GM21576 (cell line): ENCODE measurements around the gene HOXA2.

ENCODE experiments used
- ATAC-seq: cut with Tn5 transposase; IDR thresholded peaks from one replicate; pipeline ENCODE4 v1.9.1; 2021; ENCODE audit warnings: mild to moderate bottlenecking, moderate library complexity; ENCODE audit not compliant: unreplicated experiment

Gene HOXA2

DNA sequence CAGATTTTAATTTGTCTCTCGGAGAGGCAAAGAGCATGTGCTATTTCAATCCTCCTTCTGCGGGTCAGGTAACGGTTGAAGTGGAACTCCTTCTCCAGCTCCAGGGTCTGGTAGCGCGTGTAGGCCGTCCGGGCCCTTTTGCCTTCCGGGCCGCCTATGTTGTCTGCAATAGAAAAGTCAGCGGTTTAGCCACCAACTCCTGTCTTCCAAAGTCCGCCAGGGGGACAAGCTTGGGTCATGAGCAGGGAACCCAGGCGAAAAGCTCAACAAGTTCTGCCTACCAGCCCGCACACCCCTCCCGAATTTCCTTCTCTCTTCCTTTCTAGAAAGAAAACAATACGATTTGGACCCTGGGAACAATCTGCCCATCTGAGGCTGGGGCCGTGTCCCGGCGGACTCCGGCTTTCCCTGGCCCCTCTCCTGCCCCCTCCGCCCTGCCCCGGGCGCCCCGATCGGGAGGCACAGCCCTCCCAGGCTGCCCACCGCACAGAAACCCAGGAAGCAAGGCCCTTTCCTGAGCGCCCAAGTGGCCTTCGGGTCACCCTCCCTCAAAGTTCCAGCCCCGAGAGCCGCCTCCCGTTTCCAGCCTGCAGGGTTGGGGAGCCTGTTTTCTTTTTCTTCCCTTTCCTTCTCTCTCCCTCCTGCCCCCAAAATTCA, 39.6 kb upstream of the HOXA2 start:
- ATAC-seq, result no peak

DNA sequence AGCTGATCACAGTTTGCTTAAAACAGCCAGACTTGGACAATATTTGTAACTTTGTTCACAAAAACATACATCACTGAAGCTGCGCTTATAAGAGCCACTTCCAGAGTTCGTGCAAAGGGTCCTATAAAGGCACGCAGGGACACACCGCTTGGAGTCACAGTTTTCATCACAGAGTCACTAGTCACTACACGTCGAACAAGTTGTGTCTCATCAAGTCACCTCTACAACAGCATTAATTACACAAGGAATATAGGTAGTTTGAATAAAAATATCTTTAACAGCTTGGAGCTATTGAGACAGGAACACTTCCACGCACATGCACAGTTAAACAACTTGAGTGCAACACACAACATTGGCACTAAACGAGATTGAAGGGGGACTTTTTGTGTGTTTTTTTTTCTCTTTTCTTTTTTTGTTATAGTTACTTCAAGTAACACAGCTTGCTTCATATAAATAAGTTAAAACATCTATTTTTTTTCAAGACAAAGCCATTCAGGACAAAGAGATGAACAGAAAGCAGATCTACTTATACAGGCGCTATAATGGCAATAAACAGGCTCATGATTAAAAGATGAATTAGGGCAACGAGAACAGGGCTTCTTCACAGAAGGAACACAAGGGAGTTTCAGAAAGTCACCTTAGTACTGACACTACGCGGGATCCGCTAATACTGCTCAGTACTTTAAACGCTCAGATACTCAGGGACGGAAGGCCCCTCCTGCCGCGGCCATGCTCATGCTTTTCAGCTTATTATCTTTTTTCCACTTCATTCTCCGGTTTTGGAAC, 38.8 kb upstream of the HOXA2 start:
- ATAC-seq, result no peak

DNA sequence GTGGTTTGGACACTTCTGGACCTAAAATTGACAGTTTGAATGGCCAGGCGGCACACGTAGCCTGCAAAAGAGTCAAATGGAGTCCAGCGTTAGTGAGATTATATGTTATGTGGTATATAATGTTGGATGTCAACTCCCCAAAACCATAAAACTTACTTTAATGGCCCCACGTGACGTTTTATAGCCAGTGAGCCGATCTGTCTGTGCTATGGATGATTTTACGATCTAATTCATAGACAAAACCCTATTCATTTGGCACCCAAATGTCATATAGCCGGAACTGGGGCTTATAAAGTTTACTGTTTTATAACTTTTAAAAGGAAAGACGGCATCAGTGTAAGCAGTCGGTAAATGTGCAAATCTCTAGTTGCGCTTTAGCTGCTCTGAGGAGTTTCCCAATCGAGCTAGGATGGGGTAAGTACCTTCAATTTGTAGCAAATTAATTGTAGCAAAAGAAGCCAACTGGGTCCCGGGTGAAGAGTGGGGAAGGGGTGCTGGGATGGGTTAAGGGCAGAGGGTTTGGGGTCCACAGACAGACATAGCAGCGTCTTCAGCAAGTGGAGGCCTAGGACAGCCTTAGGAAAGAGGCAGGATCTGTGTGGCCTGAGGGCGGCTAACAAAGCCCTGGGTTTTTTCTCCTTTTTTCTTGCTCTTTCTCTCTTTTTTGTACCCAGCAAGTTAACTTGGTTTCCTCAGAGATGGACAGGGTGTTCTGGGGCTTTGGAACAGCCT, 37.8 kb upstream of the HOXA2 start:
- ATAC-seq, result no peak

DNA sequence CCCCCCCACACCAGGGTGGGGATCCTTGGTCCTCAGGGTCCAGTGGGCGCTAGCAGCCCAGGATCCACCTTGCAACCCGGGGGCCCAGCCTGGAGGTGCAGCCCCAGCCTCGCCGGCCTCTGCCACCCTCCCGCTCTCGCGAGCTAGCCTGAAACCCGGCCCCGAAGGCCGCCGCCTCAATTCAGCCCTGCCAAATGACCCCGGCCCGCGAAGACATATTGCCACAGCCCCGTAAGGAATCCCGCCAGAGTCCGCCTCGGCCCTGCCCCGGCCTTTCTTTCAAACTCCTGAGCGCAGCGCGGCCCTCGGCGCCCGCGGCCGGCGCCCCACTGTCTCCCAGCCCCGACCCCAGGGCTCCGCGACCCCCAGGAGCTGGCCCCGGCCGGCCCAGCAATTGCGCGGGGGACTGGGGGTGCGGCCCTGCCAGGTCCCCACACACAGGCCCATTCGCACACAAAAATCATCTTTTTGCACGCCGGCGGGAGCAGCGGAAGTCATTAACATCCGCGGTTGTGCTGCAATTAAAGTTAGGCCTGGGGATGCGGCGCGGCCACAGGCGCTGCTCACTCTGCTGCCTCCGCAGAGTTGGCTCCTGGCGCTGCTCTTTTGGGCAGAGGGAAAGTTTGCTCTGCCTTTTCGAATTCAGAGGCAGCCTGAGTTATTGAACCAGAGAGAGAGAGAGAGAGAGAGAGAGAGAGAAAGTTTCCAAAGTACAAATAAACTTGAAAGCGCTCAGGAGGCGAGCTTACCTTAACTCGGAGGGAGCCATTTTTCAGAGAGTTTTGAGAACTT, 37.0 kb upstream of the HOXA2 start:
- ATAC-seq, result no peak

DNA sequence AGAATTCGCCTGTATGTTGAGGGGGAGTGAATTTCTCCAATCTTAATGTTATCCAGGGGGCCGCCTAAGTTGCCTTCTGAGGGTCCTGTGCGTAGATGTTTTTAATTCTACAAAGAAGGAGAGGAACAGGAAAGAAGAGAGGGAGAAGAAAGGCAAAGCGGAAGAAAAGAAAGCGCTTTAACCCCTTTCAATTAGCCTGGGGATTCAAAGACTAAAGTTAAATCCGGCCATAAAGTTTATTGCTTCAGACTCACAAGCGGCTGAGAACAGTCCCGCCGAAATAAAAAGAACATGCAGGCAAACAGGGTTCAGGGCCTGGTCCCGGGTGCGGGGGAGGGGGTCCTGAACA, 36.5 kb upstream of the HOXA2 start:
- no peak for ATAC-seq

GRCh38 chr7:27138472-27138871, 36.0 kb upstream of the HOXA2 start:
- no peak for ATAC-seq

- no peak for ATAC-seq
Measured at GRCh38 chr7:27137640-27138315, 35.3 kb upstream of the HOXA2 start.

DNA sequence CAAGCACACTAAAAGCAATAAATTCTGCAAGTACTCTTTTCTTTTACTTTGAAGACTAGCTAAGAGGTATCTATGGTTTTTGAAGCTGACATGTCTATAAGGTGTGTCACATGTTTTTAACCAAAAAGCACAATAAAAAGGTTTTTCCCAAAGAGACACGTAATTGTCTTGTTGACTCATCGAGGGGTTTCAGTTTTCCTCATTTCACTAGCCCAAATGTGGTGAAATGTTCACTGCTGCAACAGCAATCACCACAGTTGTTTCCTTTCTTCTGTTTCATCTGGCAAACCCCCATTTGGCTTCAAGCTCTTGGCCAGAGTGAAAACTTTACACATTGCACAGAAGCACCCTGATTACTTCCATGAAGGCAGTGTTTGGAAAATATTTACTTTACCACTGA, 31.9 kb upstream of the HOXA2 start:
- no peak for ATAC-seq

- ATAC-seq, result no peak
Measured at GRCh38 chr7:27133409-27134231, 31.1 kb upstream of the HOXA2 start.

GRCh38 chr7:27132978-27133377, 30.5 kb upstream of the HOXA2 start:
- no peak for ATAC-seq

DNA sequence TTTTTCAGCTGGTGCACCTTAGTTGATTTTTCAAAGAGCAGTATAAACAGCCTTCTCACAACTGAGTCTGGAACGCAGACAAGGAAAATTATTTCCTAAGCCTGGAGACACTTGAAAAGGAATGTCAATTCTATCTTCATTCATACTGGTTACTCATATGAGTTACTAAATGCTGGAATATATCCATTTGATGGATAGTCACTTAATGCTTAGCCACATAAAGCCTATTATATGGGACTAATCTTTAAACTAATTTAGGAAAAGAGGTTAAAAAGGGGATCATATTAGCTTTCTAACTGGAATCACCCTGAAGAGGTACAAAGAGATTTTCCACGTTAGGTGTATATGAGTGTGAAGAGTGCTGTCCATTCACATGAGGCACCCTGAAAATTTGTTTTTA, 29.7 kb upstream of the HOXA2 start:
- ATAC-seq, result no peak

DNA sequence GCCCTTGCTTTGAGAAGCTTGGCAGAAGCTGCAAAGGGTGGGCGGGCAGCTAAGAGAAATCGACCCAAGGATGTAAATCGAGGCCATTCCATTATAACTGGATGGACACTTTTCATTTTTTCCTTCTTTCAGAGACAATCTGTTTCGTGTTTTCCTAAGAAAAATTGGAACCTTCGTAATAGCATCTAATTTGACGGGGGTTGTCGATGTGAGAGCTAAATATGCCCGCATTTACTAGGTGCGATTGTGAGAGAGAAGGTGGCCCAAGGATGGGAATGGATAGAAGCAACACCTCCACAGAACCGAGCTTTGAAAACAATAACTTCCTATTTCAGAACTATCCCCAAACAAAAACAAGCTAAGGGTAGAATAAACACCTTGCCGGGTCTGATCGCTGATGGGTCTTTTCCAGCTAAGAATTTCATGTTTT, 28.9 kb upstream of the HOXA2 start:
- ATAC-seq, result no peak

DNA sequence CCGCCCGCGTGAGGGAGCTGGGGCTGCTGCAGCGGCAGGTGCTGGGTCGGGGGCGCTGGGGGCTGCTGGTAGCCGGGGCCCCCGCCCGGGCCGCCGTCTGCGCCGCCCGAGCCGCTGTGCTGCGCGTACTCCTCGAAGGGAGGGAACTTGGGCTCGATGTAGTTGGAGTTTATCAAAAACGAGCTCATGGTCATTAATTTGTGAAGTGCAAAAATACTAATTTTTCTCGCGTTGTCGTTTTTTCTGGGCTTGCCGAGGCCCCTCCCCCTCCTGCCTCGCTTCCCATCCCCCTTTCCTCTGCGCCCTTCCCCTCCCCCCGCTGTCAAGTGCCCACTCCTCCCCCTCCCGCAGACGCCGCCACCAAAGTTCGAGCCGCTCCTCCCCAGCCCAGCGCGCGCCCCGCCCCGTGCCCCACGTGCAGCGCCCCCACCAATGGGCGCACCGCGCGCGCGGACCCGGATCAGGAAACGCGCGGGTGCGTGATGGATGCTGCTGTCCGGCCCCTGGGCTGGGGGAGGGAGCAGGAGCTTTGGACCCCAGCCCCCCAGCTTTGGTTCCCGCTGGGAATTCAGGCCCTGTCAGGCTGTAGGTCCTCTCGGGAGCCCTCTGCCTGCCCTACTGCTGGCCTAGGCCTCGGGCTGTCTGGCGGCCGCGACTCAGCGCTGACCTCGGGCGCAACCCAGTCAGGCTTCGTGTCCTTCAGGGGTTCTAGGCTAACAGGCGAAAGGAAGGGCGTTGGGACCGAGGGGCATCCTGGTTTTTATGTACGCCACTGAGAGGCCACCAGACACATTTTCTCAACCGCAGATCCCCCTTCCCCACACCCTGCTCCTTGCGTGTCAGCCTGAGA, 28.3 kb upstream of the HOXA2 start, which contains the start of gene HOXA4:
Gene HOXA4, minus strand, starts transcription at position 218 of the 850 bp plus-strand sequence. Its CDS starts 24 bp downstream, at position 194.
- ATAC-seq, result no peak

DNA sequence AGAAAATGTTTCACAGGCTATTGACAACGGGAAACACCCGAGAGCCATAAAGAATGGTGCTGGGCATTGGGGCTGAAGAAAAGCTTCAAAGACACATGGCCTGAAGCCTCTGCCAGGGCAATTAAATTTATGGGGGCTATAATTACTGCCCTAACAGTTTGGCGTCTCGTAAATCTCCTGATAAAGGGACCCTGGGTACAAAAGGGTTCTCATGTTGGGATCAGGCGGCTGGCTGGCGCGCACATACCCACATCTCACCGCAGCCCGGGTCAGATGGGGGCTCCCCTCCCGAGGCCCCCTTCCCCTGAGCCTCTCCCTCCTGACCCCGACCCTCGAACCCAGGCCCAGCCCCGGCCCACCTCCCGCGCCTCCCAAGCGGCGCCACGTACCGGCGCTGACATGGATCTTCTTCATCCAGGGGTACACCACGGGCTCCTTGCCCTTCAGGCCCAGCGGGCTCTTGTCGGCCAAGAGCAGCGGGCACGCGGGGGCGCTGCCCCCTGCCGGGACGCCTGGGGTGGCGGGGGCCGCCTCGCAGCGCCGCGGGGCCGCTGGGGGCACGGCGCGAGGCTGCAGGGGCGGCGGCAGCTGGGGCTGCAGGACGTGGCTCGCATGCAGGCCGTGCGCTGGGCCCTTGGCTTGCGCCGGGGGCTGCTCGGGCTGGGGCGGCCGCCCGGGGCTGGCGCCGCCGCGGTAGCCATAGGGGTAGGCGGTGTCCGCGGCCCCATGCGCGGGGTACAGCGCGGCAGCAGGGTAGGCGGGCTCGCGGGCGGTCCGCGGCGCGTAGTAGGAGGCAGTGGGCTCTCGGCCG, 27.5 kb upstream of the HOXA2 start:
- ATAC-seq, result no peak

GRCh38 chr7:27128776-27129728, 26.6 kb upstream of the HOXA2 start:
- ATAC-seq, result no peak

GRCh38 chr7:27128034-27128433, 25.6 kb upstream of the HOXA2 start:
- ATAC-seq, result no peak
